Right atrium auricular region (tissue), 2 donors: ENCODE results near the gene ZNF230. TPM values are rescaled to one million over a fixed set of nuclear protein-coding genes. Genes with fewer than 3 reads are reported as not detected.

ENCODE experiments used
- DNase-seq: peaks from one replicate; pipeline ENCODE4 v3.0.0-alpha.2; 2019; ENCODE audit warnings: low spot score
- H3K27ac ChIP-seq, 2 donors: fragments of 200-600 bp; sonication (generic); 1 replicate in 1 of 2; 2 replicates in 1 of 2; pipeline ENCODE4 v1.5.1; 2016 to 2019
- H3K27me3 ChIP-seq, 2 donors: fragments of 200-600 bp; sonication (generic); one replicate each; pipeline versions ENCODE4 v1.5.1 to v1.6.0; 2017 to 2019
- H3K36me3 ChIP-seq: fragments of 200-600 bp; sonication (generic); one replicate; pipeline ENCODE4 v1.5.1; 2016
- H3K4me1 ChIP-seq, 2 donors: fragments of 200-600 bp; sonication (generic); one replicate each; pipeline versions ENCODE4 v1.5.1 to v1.6.0; 2017 to 2019
- H3K4me3 ChIP-seq, 2 donors: fragments of 200-600 bp; sonication (generic); 1 replicate in 1 of 2; 2 replicates in 1 of 2; pipeline ENCODE4 v1.5.1; 2017 to 2019; ENCODE audit warnings: mild to moderate bottlenecking in 1 of 2, moderate library complexity in 1 of 2
- H3K9me3 ChIP-seq, 2 donors: fragments of 200-600 bp; sonication (generic); one replicate each; pipeline ENCODE4 v1.5.1; 2019
- total RNA-seq, 2 donors: library from RNA; depleted of rRNA; stranded (reverse); fragments of >200 nt; gene quantifications; one replicate each; pipeline ENCODE4 v1.1.0, GENCODE V29; 2016
- TF ChIP-seq, protein P1 (sequence below), 2 donors: fragments of 200-600 bp; sonication (generic); IDR thresholded peaks; one replicate each; pipeline ENCODE4 v1.5.1; 2019; ENCODE audit warnings: antibody characterized with exemption in 2 of 2

ZNF230 gene
- total RNA-seq, 2 donors from 2014 or later = 1.6 to 2.1 TPM

DNA sequence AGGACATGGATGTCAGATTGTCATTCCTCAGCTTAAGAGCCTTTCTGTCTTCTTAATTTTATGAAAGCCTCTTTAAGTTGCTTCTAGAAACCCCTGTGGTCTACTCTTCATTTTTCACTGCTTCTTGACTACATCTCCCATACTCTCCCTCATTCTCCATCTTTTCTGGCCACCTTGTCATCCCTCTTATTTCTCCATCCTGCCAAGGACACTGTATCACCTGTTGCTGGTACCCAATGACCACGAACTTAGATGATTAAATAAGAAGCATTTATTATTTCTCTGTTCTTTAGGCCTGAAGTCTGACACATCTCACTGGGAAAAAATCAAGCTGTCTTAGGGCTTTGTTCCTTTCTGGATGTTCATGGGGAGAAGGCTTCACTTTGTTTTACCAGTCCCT is 58.3 kb downstream of the ZNF230 start:
- H3K9me3 ChIP-seq = peaks cover 0 to 19% of the 10 kb centered on the region in 2 donors
- no peaks in the 10 kb centered on the region for H3K27me3 ChIP-seq
- H3K4me1 ChIP-seq = no peaks in the 10 kb centered on the region
- H3K4me3 ChIP-seq = no peak overlapping the region
- H3K27ac ChIP-seq = no peak overlapping the region
- peaks cover 81% of the 10 kb centered on the region for H3K36me3 ChIP-seq
- DNase-seq = no peak
- TF ChIP-seq, protein P1, sequence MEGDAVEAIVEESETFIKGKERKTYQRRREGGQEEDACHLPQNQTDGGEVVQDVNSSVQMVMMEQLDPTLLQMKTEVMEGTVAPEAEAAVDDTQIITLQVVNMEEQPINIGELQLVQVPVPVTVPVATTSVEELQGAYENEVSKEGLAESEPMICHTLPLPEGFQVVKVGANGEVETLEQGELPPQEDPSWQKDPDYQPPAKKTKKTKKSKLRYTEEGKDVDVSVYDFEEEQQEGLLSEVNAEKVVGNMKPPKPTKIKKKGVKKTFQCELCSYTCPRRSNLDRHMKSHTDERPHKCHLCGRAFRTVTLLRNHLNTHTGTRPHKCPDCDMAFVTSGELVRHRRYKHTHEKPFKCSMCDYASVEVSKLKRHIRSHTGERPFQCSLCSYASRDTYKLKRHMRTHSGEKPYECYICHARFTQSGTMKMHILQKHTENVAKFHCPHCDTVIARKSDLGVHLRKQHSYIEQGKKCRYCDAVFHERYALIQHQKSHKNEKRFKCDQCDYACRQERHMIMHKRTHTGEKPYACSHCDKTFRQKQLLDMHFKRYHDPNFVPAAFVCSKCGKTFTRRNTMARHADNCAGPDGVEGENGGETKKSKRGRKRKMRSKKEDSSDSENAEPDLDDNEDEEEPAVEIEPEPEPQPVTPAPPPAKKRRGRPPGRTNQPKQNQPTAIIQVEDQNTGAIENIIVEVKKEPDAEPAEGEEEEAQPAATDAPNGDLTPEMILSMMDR (IDR thresholded peaks at IDR 0.05) = no peak

Other genes starting within 250 kb of the ZNF230 start
- gene SMG9, start 248.0 kb upstream of the ZNF230 start, total RNA-seq = 10 to 100 TPM in 1 of 2 donors, 1 to 10 TPM in 1; 8.0 to 11.0 TPM
- 1 to 10 TPM; 1.3 to 2.0 TPM for gene KCNN4, start 222.0 kb upstream of the ZNF230 start, total RNA-seq
- gene LYPD5, start 200.5 kb upstream of the ZNF230 start, total RNA-seq = 1 to 10 TPM in 1 of 2 donors, under 1 TPM in 1; 0.63 to 3.9 TPM
- gene ZNF283, start 175.6 kb upstream of the ZNF230 start, total RNA-seq = 1 to 10 TPM; 4.5 to 6.5 TPM
- gene ZNF404, start 119.0 kb upstream of the ZNF230 start, total RNA-seq = 1 to 10 TPM; 2.6 to 3.3 TPM
- 1 to 10 TPM; 5.8 to 7.2 TPM for gene ZNF45, start 67.7 kb upstream of the ZNF230 start, total RNA-seq
- gene ZNF221, start 51.7 kb upstream of the ZNF230 start, total RNA-seq = 1 to 10 TPM; 3.0 to 4.1 TPM
- gene ZNF155, start 18.8 kb upstream of the ZNF230 start, total RNA-seq = 1 to 10 TPM; 3.4 to 5.7 TPM
- 1 to 10 TPM; 2.4 to 2.9 TPM for gene ZNF222, start 22.4 kb downstream of the ZNF230 start, total RNA-seq
- 1 to 10 TPM; 4.2 to 5.4 TPM for gene ZNF223, start 49.1 kb downstream of the ZNF230 start, total RNA-seq
- 1 to 10 TPM; 1.2 to 1.6 TPM for gene ZNF284, start 69.2 kb downstream of the ZNF230 start, total RNA-seq
- 10 to 100 TPM in 1 of 2 donors, 1 to 10 TPM in 1; 7.8 to 19.0 TPM for gene ZNF224, start 91.4 kb downstream of the ZNF230 start, total RNA-seq
- gene ZNF225, start 110.4 kb downstream of the ZNF230 start, total RNA-seq = 1 to 10 TPM; 2.2 to 2.8 TPM
- gene ZNF234, start 138.6 kb downstream of the ZNF230 start, total RNA-seq = 1 to 10 TPM; 6.0 TPM
- 10 to 100 TPM; 11.5 to 17.1 TPM for gene ZNF226, start 162.1 kb downstream of the ZNF230 start, total RNA-seq
- gene ZNF227, start 209.6 kb downstream of the ZNF230 start, total RNA-seq = 1 to 10 TPM; 6.6 to 6.9 TPM